ENCODE measurements around the gene GPC1. TPM values are rescaled to one million over a fixed set of nuclear protein-coding genes. Genes with fewer than 3 reads are reported as not detected.

Gene GPC1
- total and polyA plus RNA-seq, 10 of the 15 experiments (the other 5 are each of a cell fraction or from before 2014, with no cell fraction given), result 0.06 to 0.77 (median 0.23) TPM; not detected in 3

- Histone ChIP-seq H3K9me3 (replicated peaks; ENCODE audit: control insufficient read depth, insufficient read depth, low read length) (no peaks in the 10 kb centered on the region), H3K36me3 (ENCODE audit: control insufficient read depth in 2 of 2, insufficient read depth in 2 of 2, low read length in 1 of 2) (no peaks in the 10 kb centered on the region), H3K4me3 (no peak overlapping the region), H3K27ac (ENCODE audit: control insufficient read depth, insufficient read depth) (no peak overlapping the region), H4K20me1 (ENCODE audit: control insufficient read depth, insufficient read depth) (no peaks in the 10 kb centered on the region), H3K79me2 (ENCODE audit: control insufficient read depth, insufficient read depth, low read length) (no peaks in the 10 kb centered on the region), H3K27me3 (replicated peaks in 1 of 2; ENCODE audit: control insufficient read depth in 2 of 2, insufficient read depth in 2 of 2, low read length in 1 of 2) (no peaks in the 10 kb centered on the region), H3K4me2 (ENCODE audit: control insufficient read depth, insufficient read depth) (no peak overlapping the region), H3K9ac (ENCODE audit: control insufficient read depth, insufficient read depth, low read length) (no peak overlapping the region), H3K4me1 (ENCODE audit: control insufficient read depth, insufficient read depth, low read length) (no peaks in the 10 kb centered on the region), H2AFZ (ENCODE audit: control insufficient read depth, low read depth, low read length) (no peak overlapping the region)
- in situ Hi-C loops (cut with MboI) (no loop called here), intact Hi-C loops (cut with micrococcal nuclease; ENCODE audit: unreplicated experiment) (no loop called here)
- ChIA-PET RAD21 (ENCODE audit: unreplicated experiment) (no interaction called here), CTCF (no interaction called here), SMC1A (ENCODE audit: uncharacterized antibody, unreplicated experiment) (no interaction called here), POLR2A (no interaction called here)
- FAIRE-seq (no peak), ATAC-seq (no peak), DNase-seq (ENCODE audit: low read depth, low spot score) (no peak)
- WGBS (ENCODE audit: insufficient coverage, insufficient replicate concordance, low lambda C conversion rate, missing lambda C conversion rate), result 18% methylated on average over 9 of the region's 9 CpGs
- no peak for TF ChIP-seq PBX3 (IDR thresholded peaks at IDR 0.05; ENCODE audit: insufficient replicate concordance, low read depth, low read length)
- BruUV-seq (replicated peaks), result no TSS peak
Measured at GRCh38 chr2:240407090-240407489, 28.4 kb upstream of the GPC1 start.

DNA sequence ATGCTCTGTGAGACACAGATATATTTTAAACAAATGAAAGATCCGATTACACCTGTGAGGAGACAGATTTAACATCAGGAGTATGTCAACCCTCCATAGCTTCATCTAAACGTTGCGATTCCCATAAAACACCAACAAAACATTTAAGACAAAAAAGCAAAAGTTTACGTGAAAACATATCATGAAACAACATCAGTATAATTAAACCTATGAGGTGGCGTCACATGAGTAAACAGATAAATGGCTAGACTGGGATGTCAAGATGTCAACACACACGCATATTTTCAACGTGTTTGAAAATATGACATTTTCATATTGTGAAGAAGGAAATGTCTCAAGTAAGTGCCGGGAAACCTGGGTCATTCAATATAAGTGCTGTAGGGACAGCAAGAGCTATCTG lies 25.5 kb upstream of the GPC1 start:
- in situ Hi-C loops (cut with MboI) (no loop called here), intact Hi-C loops (cut with micrococcal nuclease; ENCODE audit: unreplicated experiment) (no loop called here)
- Histone ChIP-seq H2AFZ (ENCODE audit: control insufficient read depth, low read depth, low read length) (no peak overlapping the region), H3K36me3 (ENCODE audit: control insufficient read depth in 2 of 2, insufficient read depth in 2 of 2, low read length in 1 of 2) (no peaks in the 10 kb centered on the region), H3K4me2 (ENCODE audit: control insufficient read depth, insufficient read depth) (no peak overlapping the region), H3K79me2 (ENCODE audit: control insufficient read depth, insufficient read depth, low read length) (no peaks in the 10 kb centered on the region), H3K4me1 (ENCODE audit: control insufficient read depth, insufficient read depth, low read length) (no peaks in the 10 kb centered on the region), H3K4me3 (no peak overlapping the region), H3K27me3 (replicated peaks in 1 of 2; ENCODE audit: control insufficient read depth in 2 of 2, insufficient read depth in 2 of 2, low read length in 1 of 2) (no peaks in the 10 kb centered on the region), H3K9me3 (replicated peaks; ENCODE audit: control insufficient read depth, insufficient read depth, low read length) (no peaks in the 10 kb centered on the region), H4K20me1 (ENCODE audit: control insufficient read depth, insufficient read depth) (no peaks in the 10 kb centered on the region), H3K9ac (ENCODE audit: control insufficient read depth, insufficient read depth, low read length) (no peak overlapping the region), H3K27ac (ENCODE audit: control insufficient read depth, insufficient read depth) (no peak overlapping the region)
- no peak for ATAC-seq
- DNase-seq (ENCODE audit: low read depth, low spot score), result no peak
- RAD21 ChIA-PET (ENCODE audit: unreplicated experiment), result no interaction called here
- no peak for FAIRE-seq
- WGBS (ENCODE audit: insufficient coverage, insufficient replicate concordance, low lambda C conversion rate, missing lambda C conversion rate), result 60% methylated on average over 8 of the region's 8 CpGs
- POLR2A ChIA-PET, result no interaction called here
- TF ChIP-seq, protein P1, sequence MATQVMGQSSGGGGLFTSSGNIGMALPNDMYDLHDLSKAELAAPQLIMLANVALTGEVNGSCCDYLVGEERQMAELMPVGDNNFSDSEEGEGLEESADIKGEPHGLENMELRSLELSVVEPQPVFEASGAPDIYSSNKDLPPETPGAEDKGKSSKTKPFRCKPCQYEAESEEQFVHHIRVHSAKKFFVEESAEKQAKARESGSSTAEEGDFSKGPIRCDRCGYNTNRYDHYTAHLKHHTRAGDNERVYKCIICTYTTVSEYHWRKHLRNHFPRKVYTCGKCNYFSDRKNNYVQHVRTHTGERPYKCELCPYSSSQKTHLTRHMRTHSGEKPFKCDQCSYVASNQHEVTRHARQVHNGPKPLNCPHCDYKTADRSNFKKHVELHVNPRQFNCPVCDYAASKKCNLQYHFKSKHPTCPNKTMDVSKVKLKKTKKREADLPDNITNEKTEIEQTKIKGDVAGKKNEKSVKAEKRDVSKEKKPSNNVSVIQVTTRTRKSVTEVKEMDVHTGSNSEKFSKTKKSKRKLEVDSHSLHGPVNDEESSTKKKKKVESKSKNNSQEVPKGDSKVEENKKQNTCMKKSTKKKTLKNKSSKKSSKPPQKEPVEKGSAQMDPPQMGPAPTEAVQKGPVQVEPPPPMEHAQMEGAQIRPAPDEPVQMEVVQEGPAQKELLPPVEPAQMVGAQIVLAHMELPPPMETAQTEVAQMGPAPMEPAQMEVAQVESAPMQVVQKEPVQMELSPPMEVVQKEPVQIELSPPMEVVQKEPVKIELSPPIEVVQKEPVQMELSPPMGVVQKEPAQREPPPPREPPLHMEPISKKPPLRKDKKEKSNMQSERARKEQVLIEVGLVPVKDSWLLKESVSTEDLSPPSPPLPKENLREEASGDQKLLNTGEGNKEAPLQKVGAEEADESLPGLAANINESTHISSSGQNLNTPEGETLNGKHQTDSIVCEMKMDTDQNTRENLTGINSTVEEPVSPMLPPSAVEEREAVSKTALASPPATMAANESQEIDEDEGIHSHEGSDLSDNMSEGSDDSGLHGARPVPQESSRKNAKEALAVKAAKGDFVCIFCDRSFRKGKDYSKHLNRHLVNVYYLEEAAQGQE (IDR thresholded peaks at IDR 0.05; ENCODE audit: low read depth, low read length), result no peak
- TF ChIP-seq SMAD1 (IDR thresholded peaks at IDR 0.05; ENCODE audit: low read depth, partially characterized antibody) (no peak), CHD4 (IDR thresholded peaks at IDR 0.05) (no peak), JUNB (IDR thresholded peaks at IDR 0.05) (no peak), NFIC (IDR thresholded peaks at IDR 0.05; ENCODE audit: low read depth, low read length) (no peak)
- CTCF ChIA-PET, result no interaction called here
- no TSS peak for BruUV-seq (replicated peaks)
- SMC1A ChIA-PET (ENCODE audit: uncharacterized antibody, unreplicated experiment), result no interaction called here
